GM12878 (cell line): ENCODE data around the gene UTP25.

ENCODE experiments used
- BRCA1 ChIP-seq: IDR thresholded peaks from 2 replicates; pipeline ENCODE4 v1.6.1; 2011; ENCODE audit warnings: low read depth, low read length, improper control_type of control experiment
- CREB1 ChIP-seq: IDR thresholded peaks from 2 replicates; pipeline ENCODE4 v1.6.1; 2012; ENCODE audit warnings: low read depth, mild to moderate bottlenecking, inconsistent platforms
- CTCF ChIP-seq, 3 experiments: IDR thresholded peaks in 2 of 3; conservative IDR thresholded peaks in 1 of 3; 2 replicates each; pipeline ENCODE4 v1.5.1; 2011; ENCODE audit warnings: low read depth in 3 of 3, low read length in 3 of 3, mild to moderate bottlenecking in 3 of 3, control low read depth in 2 of 3, moderate library complexity in 2 of 3, inconsistent platforms in 1 of 3, mixed read lengths in 1 of 3; ENCODE audit not compliant: control insufficient read depth in 2 of 3, insufficient read depth in 1 of 3; ENCODE audit errors: extremely low read depth in 1 of 3
- EP300 ChIP-seq, 2 experiments: fragments of 150-350 bp in 1 of 2; IDR thresholded peaks; 2 replicates each; pipeline ENCODE4 v1.6.1; 2011 to 2012; ENCODE audit warnings: low read depth in 2 of 2, low read length in 2 of 2, borderline replicate concordance in 1 of 2, improper control_type of control experiment in 1 of 2, inconsistent platforms in 1 of 2; ENCODE audit not compliant: control insufficient read depth in 1 of 2
- EZH2 ChIP-seq: IDR thresholded peaks from 2 replicates; pipeline ENCODE4 v1.6.1; 2012; ENCODE audit warnings: low read depth, mild to moderate bottlenecking, control low read depth, inconsistent platforms, low read length, borderline replicate concordance; ENCODE audit not compliant: control insufficient read depth
- IRF4 ChIP-seq: IDR thresholded peaks from 2 replicates; pipeline ENCODE4 v1.6.1; 2011; ENCODE audit warnings: low read depth, low read length
- KLF5 ChIP-seq: fragments of 450-650 bp; IDR thresholded peaks from 2 replicates; pipeline ENCODE4 v1.6.1; 2014; ENCODE audit warnings: mild to moderate bottlenecking; ENCODE audit not compliant: partially characterized antibody
- MTA3 ChIP-seq: IDR thresholded peaks from 2 replicates; pipeline ENCODE4 v1.6.1; 2012; ENCODE audit warnings: low read length, inconsistent platforms, borderline replicate concordance
- REST ChIP-seq: IDR thresholded peaks from 2 replicates; pipeline ENCODE4 v1.6.1; 2012; ENCODE audit warnings: mild to moderate bottlenecking, low read depth, low read length
- SMAD1 ChIP-seq: fragments of 450-650 bp; IDR thresholded peaks from 2 replicates; pipeline ENCODE4 v1.6.1; 2018; ENCODE audit warnings: mild to moderate bottlenecking, low read depth; ENCODE audit not compliant: partially characterized antibody
- USF1 ChIP-seq: IDR thresholded peaks from 2 replicates; pipeline ENCODE4 v1.6.1; 2011; ENCODE audit warnings: borderline replicate concordance, low read depth, mild to moderate bottlenecking, moderate library complexity, mixed read lengths, low read length; ENCODE audit not compliant: insufficient read depth; ENCODE audit errors: extremely low read length

- no peak for TF ChIP-seq USF1
- no peak for TF ChIP-seq EZH2
- TF ChIP-seq CREB1, result no peak
- no peak for TF ChIP-seq CTCF (IDR thresholded peaks at IDR 0.05 in 2 of 3, conservative IDR thresholded peaks at IDR 0.05 in 1 of 3; ENCODE audit: control insufficient read depth in 2 of 3, extremely low read depth in 1 of 3, insufficient read depth in 1 of 3, low read depth in 3 of 3, low read length in 3 of 3)
- no peak for TF ChIP-seq EP300 (IDR thresholded peaks at IDR 0.05; ENCODE audit: borderline replicate concordance in 1 of 2, control insufficient read depth in 1 of 2, low read depth in 2 of 2, low read length in 2 of 2)
- TF ChIP-seq SMAD1, result no peak
- no peak for TF ChIP-seq BRCA1
- TF ChIP-seq REST, result no peak
- no peak for TF ChIP-seq MTA3
- no peak for TF ChIP-seq KLF5
- TF ChIP-seq IRF4, result no peak
Measured at GRCh38 chr1:209840611-209841010, 12.8 kb downstream of the UTP25 start.
